ENCODE results near the gene HOXA7.

DNA sequence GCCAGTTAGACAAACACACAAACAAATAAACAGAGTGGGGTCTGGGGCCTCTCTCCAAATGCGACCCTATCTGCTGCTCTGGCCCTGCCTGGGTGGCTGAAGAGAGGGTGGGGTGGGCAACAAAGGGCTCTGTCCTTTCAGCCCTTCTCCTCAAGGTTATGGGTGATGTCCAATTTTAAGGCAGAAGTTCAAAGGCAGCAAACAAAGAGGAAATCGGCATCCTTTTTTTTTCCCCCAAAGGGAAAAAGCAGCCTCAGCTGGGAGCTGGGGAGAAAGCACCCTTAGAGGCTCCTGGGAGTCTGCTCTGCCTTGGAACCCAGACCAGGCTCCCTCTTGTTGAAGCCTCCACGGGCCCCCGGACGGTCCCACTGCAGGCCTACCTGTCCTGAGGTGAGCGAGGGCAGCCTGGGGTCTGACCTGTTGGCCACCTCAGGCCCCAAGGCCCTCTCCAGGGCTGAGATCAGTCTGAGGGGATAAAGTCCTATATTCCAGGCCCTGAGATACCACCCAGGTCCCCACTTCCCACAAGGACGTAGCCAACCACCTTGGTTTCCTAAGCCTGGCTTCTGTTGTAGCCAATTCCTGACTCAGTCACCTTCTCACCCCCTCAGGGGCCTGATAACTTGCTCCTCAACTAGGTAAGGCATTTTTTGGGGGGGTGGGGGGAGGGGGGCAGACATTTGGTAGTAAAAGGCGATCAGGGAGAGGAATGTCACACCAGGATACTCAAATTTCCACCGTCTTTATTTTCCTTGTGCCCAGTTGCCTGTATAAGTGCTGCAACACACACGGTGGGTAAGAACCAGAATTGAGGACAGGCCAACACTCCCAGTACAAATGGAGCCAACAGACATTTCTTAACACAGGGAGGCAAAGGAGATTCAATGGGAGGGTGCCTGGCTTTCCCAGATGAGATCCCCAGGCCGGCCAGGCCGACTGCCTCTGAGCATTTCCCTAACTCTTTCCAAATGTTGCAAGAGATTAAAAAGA, 24.3 kb upstream of the HOXA7 start:
- no peak for TF ChIP-seq ZNF341 (tag by site-specific recombination; IDR thresholded peaks at IDR 0.05; ENCODE audit: low read depth)
- no peak for TF ChIP-seq ZNF792 (tag by site-specific recombination; IDR thresholded peaks at IDR 0.05)
- TF ChIP-seq, protein P1, sequence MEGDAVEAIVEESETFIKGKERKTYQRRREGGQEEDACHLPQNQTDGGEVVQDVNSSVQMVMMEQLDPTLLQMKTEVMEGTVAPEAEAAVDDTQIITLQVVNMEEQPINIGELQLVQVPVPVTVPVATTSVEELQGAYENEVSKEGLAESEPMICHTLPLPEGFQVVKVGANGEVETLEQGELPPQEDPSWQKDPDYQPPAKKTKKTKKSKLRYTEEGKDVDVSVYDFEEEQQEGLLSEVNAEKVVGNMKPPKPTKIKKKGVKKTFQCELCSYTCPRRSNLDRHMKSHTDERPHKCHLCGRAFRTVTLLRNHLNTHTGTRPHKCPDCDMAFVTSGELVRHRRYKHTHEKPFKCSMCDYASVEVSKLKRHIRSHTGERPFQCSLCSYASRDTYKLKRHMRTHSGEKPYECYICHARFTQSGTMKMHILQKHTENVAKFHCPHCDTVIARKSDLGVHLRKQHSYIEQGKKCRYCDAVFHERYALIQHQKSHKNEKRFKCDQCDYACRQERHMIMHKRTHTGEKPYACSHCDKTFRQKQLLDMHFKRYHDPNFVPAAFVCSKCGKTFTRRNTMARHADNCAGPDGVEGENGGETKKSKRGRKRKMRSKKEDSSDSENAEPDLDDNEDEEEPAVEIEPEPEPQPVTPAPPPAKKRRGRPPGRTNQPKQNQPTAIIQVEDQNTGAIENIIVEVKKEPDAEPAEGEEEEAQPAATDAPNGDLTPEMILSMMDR (tag by site-specific recombination; IDR thresholded peaks at IDR 0.05) = no peak
- no peak for TF ChIP-seq ZNF621 (tag by site-specific recombination; IDR thresholded peaks at IDR 0.05)
- TF ChIP-seq, protein P2, sequence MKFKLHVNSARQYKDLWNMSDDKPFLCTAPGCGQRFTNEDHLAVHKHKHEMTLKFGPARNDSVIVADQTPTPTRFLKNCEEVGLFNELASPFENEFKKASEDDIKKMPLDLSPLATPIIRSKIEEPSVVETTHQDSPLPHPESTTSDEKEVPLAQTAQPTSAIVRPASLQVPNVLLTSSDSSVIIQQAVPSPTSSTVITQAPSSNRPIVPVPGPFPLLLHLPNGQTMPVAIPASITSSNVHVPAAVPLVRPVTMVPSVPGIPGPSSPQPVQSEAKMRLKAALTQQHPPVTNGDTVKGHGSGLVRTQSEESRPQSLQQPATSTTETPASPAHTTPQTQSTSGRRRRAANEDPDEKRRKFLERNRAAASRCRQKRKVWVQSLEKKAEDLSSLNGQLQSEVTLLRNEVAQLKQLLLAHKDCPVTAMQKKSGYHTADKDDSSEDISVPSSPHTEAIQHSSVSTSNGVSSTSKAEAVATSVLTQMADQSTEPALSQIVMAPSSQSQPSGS (tag by site-specific recombination; IDR thresholded peaks at IDR 0.05; ENCODE audit: low read depth) = no peak
- TF ChIP-seq ZNF138 (tag by site-specific recombination; IDR thresholded peaks at IDR 0.05; ENCODE audit: borderline replicate concordance) = no peak
